Uterus (tissue), 4 donors: ENCODE data around the gene EPHB6. TPM values are rescaled to one million over a fixed set of nuclear protein-coding genes. Genes with fewer than 3 reads are reported as not detected.

Source experiments
- DNase-seq, 2 donors: peaks; one replicate each; pipeline ENCODE4 v3.0.0-alpha.2; 2019 to 2020
- H3K27ac ChIP-seq, 2 donors: fragments of 200-600 bp; sonication (generic); 1 replicate in 1 of 2; 2 replicates in 1 of 2; pipeline ENCODE4 v1.5.1; 2016 to 2018
- H3K27me3 ChIP-seq, 2 donors: fragments of 200-600 bp; sonication (generic); one replicate each; pipeline ENCODE4 v1.5.1; 2018 to 2019; ENCODE audit warnings: control low read depth in 1 of 2
- H3K36me3 ChIP-seq, 2 donors: fragments of 200-600 bp; sonication (generic); one replicate each; pipeline ENCODE4 v1.5.1; 2019; ENCODE audit warnings: control low read depth in 1 of 2
- H3K4me1 ChIP-seq, 2 donors: fragments of 200-600 bp; sonication (generic); one replicate each; pipeline ENCODE4 v1.5.1; 2018 to 2019; ENCODE audit warnings: control low read depth in 1 of 2
- H3K4me3 ChIP-seq, 2 donors: fragments of 200-600 bp; sonication (generic); 1 replicate in 1 of 2; 2 replicates in 1 of 2; pipeline ENCODE4 v1.5.1; 2018 to 2019; ENCODE audit warnings: mild to moderate bottlenecking in 1 of 2
- H3K9me3 ChIP-seq, 2 donors: fragments of 200-600 bp; sonication (generic); one replicate each; pipeline ENCODE4 v1.5.1; 2019; ENCODE audit warnings: control low read depth in 1 of 2
- POLR2A ChIP-seq, 2 donors: fragments of 450-650 bp; IDR thresholded peaks; one replicate each; pipeline ENCODE4 v1.6.1; 2016; ENCODE audit warnings: antibody characterized with exemption in 2 of 2, mild to moderate bottlenecking in 1 of 2, moderate library complexity in 1 of 2
- intact Hi-C: fragments of 100-400 bp; cut with DNase I; formaldehyde crosslinking; loops from one replicate; pipeline ENCODE4 v1.15.1; 2023; ENCODE audit warnings: low total_unique reads
- total RNA-seq, 4 donors: library from RNA; depleted of rRNA in 3 of 4; stranded (reverse); fragments of >200 nt in 3 of 4; gene quantifications; one replicate each; pipeline versions ENCODE4 v1.1.0 to v1.2.4, GENCODE V29; 2014 to 2023
- TF ChIP-seq, protein P1 (sequence below), 4 experiments: fragments of 200-600 bp in 2 of 4; fragments of 450-650 bp in 2 of 4; sonication (generic) in 2 of 4; IDR thresholded peaks; one replicate each; pipeline ENCODE4 v1.5.1; 2016 to 2019; ENCODE audit warnings: antibody characterized with exemption in 4 of 4, mild to moderate bottlenecking in 2 of 4, moderate library complexity in 1 of 4
- donor health status: DM: yes; HTN: yes; CAD: no.

Gene EPHB6
- total RNA-seq, 4 donors from 2014 or later = 1.5 to 34.6 (median 21.9) TPM

DNA sequence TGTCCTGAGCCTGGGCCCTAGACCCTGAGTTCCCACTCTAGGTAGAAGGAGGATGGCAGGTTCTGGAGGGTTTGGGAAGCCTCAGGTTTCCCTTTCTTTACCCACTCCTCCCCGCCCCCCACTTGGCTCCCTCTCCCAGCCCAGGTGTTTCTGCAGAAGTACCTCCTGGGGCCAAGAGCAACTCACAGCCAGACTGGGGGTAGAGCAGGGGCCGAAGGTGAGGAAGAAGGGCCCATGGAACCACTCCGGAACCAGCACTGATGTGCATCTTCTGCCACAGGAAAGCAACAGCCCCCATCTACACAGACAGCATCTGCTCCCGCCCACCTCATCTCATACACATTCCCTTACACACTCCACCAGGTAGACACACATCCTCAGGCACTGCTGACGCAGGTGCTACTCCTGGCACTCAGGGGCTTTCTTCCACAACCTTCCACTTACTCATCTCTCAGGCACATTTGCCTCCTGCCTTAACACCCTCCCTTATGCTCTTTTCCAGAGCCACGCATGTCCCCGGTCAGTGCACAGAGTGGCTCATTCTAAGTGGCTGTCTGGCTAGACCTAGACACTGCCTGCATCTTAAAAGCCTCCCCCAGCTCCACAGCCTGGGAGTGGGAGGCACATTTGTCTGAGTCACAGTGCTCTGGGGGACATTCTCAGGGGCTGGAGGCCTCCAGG is 1.8 kb downstream of the EPHB6 start:
- H3K4me3 ChIP-seq = no peak overlapping the region
- DNase-seq = no peak
- intact Hi-C loops = no loop called here
- no peaks in the 10 kb centered on the region for H3K36me3 ChIP-seq
- H3K4me1 ChIP-seq = no peaks in the 10 kb centered on the region
- H3K27me3 ChIP-seq = no peaks in the 10 kb centered on the region
- H3K27ac ChIP-seq = peak overlapping the region; percentile 45 to 76
- no peak for TF ChIP-seq POLR2A (IDR thresholded peaks at IDR 0.05)
- TF ChIP-seq, protein P1, sequence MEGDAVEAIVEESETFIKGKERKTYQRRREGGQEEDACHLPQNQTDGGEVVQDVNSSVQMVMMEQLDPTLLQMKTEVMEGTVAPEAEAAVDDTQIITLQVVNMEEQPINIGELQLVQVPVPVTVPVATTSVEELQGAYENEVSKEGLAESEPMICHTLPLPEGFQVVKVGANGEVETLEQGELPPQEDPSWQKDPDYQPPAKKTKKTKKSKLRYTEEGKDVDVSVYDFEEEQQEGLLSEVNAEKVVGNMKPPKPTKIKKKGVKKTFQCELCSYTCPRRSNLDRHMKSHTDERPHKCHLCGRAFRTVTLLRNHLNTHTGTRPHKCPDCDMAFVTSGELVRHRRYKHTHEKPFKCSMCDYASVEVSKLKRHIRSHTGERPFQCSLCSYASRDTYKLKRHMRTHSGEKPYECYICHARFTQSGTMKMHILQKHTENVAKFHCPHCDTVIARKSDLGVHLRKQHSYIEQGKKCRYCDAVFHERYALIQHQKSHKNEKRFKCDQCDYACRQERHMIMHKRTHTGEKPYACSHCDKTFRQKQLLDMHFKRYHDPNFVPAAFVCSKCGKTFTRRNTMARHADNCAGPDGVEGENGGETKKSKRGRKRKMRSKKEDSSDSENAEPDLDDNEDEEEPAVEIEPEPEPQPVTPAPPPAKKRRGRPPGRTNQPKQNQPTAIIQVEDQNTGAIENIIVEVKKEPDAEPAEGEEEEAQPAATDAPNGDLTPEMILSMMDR (IDR thresholded peaks at IDR 0.05) = no peak
- no peaks in the 10 kb centered on the region for H3K9me3 ChIP-seq

DNA sequence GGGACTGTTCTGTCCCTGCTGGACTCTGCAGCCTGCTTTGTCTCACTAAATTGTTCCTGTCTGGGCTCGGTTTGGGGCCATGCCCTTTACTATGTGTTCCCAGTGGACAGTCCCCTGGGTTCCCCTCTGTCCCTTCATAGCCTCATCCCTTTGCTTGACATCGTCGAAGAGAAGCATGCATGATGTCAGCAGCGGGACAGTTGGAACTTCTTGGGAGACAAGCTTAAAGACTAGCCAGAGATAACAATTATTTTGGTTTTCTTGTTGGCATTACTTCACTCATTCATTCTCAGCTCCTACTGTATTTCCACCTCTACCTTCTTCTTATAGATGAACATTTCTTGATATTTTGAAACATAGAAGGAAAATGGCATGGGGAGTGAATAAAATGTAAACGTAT is 2.7 kb downstream of the EPHB6 start:
- Histone ChIP-seq H3K4me3 (no peak overlapping the region), H3K4me1 (no peaks in the 10 kb centered on the region), H3K9me3 (no peaks in the 10 kb centered on the region), H3K36me3 (no peaks in the 10 kb centered on the region), H3K27me3 (no peaks in the 10 kb centered on the region), H3K27ac (no peak overlapping the region)
- intact Hi-C loops = no loop called here
- no peak for DNase-seq
- TF ChIP-seq, protein P1 (IDR thresholded peaks at IDR 0.05) = no peak
- TF ChIP-seq POLR2A (IDR thresholded peaks at IDR 0.05) = no peak

DNA sequence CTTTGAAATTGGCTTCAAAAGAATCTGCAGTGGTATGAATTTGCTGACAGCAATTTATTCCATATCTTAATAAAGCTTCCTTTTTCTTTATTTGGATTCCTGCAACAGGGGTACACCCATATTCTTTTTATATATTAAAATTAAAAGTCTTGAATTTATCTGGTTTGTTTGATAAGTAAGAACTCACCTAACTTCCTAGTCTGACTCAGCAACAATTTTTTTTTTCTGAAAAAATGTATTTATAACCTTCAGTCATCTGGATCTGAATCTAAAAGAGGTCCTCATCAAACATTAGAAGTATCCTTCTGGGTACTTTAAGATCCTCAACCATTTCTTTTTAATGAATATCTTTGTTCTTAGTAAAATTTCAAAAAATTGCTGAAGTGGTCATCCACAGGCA is 4.5 kb downstream of the EPHB6 start:
- no peak for TF ChIP-seq POLR2A (IDR thresholded peaks at IDR 0.05)
- TF ChIP-seq, protein P1 (IDR thresholded peaks at IDR 0.05) = no peak
- no peak for DNase-seq
- Histone ChIP-seq H3K27me3 (no peaks in the 10 kb centered on the region), H3K9me3 (no peaks in the 10 kb centered on the region), H3K36me3 (no peaks in the 10 kb centered on the region), H3K4me3 (no peak overlapping the region), H3K4me1 (no peaks in the 10 kb centered on the region), H3K27ac (no peak overlapping the region)
- intact Hi-C loops = no loop called here

DNA sequence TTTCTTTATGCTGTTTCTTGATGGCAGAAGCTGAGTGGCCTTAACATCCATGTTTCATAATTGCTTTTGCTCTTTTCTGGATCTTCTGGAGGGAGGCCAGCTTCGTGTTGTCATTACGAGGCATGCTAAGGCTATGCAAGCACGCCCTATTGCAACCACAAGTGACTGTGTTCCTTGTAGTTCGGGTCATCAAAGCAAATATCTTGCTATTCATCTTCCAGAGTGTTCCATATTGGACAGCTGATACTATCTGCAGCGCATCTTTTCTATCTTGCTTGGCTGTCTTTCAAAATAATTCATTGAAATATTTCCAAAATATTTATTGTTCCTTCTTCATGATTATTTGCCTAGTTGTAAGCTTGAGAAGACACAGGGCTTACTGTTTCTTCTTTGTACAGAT is 5.0 kb downstream of the EPHB6 start:
- Histone ChIP-seq H3K36me3 (no peaks in the 10 kb centered on the region), H3K27ac (no peak overlapping the region), H3K27me3 (no peaks in the 10 kb centered on the region), H3K4me1 (no peaks in the 10 kb centered on the region), H3K9me3 (no peaks in the 10 kb centered on the region), H3K4me3 (no peak overlapping the region)
- TF ChIP-seq, protein P1 (IDR thresholded peaks at IDR 0.05) = no peak
- TF ChIP-seq POLR2A (IDR thresholded peaks at IDR 0.05) = no peak
- peak; percentile 54 to 76 for DNase-seq
- intact Hi-C loops = no loop called here

DNA sequence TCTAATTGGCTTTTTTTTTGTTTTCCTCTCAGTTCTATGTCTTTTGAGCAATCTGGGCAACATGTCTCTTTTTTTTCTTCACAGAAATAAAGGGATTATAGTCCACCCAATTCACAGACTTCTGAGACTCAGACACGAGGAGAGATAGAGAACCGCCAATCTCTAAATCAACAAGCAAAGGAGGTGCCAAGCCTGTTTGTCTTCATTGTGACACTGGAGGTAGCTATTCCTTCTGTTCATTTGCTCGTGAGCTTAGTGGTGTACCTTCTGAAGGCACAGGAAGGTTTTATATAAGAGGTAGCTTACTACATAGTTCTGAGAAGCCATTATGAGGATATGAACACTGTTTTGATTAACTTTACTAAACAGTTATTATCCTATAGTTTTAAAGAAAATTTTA is 6.1 kb downstream of the EPHB6 start:
- no peak overlapping the region for H3K27ac ChIP-seq
- no peak for TF ChIP-seq POLR2A (IDR thresholded peaks at IDR 0.05)
- TF ChIP-seq, protein P1 (IDR thresholded peaks at IDR 0.05) = no peak
- no peak overlapping the region for H3K4me3 ChIP-seq
- DNase-seq = no peak
- H3K9me3 ChIP-seq = no peaks in the 10 kb centered on the region
- H3K27me3 ChIP-seq = no peaks in the 10 kb centered on the region
- intact Hi-C loops = no loop called here
- no peaks in the 10 kb centered on the region for H3K36me3 ChIP-seq
- H3K4me1 ChIP-seq = no peaks in the 10 kb centered on the region
